Heart right ventricle (tissue), 16 donors: ENCODE results near the gene USH2A. TPM values are rescaled to one million over a fixed set of nuclear protein-coding genes. Genes with fewer than 3 reads are reported as not detected.

ENCODE experiments used
- ATAC-seq, 8 donors: fragments of 200-7000 bp; cut with Tn5 transposase; one replicate each; pipeline ENCODE4 v1.9.1; 2020; ENCODE audit warnings: mild to moderate bottlenecking in 8 of 8, moderate library complexity in 8 of 8, moderate number of reproducible peaks in 1 of 8
- DNase-seq, 2 donors: peaks; one replicate each; pipeline ENCODE4 v3.0.0-alpha.2; 2020
- H3K27ac ChIP-seq, 10 donors: fragments of 200-600 bp; sonication (generic) in 2 of 10; one replicate each; pipeline versions ENCODE4 v1.5.0 to v1.8.0; 2020 to 2022; ENCODE audit warnings: mild to moderate bottlenecking in 3 of 10
- H3K27me3 ChIP-seq, 7 donors: fragments of 200-600 bp; one replicate each; pipeline ENCODE4 v1.8.0; 2021 to 2022; ENCODE audit warnings: mild to moderate bottlenecking in 2 of 7
- H3K36me3 ChIP-seq, 9 donors: fragments of 200-600 bp; sonication (generic) in 1 of 9; one replicate each; pipeline versions ENCODE4 v1.5.0 to v1.8.0; 2020 to 2022; ENCODE audit warnings: mild to moderate bottlenecking in 2 of 9
- H3K4me1 ChIP-seq, 9 donors: fragments of 200-600 bp; sonication (generic) in 1 of 9; one replicate each; pipeline versions ENCODE4 v1.5.0 to v1.8.0; 2020 to 2022; ENCODE audit warnings: mild to moderate bottlenecking in 4 of 9
- H3K4me3 ChIP-seq, 10 donors: fragments of 200-600 bp; sonication (generic) in 2 of 10; one replicate each; pipeline versions ENCODE4 v1.5.0 to v1.8.0; 2020 to 2022; ENCODE audit warnings: mild to moderate bottlenecking in 7 of 10, moderate library complexity in 2 of 10
- H3K9me3 ChIP-seq, 11 donors: fragments of 200-600 bp in 10 of 11; sonication (generic) in 2 of 11; one replicate each; pipeline versions ENCODE4 v1.5.0 to v1.8.0; 2013 to 2022; ENCODE audit warnings: mild to moderate bottlenecking in 2 of 11, control low read depth in 1 of 11, moderate library complexity in 1 of 11
- WGBS, 2 donors: extraction: QIAGEN DNeasy Blood & Tissue Kit; methylation state at CpG; one replicate each; pipeline ENCODE4 v1.1.7; 2013; ENCODE audit warnings: inconsistent platforms in 1 of 2; 5-methylcytosine and 5-hydroxymethylcytosine counted together
- intact Hi-C, 10 donors: fragments of 100-400 bp; cut with DNase I; formaldehyde crosslinking; loops; one replicate each; pipeline versions ENCODE4 v1.11.1 to v1.14.2; 2022
- polyA plus RNA-seq, 2 donors: library from polyadenylated mRNA; stranded (reverse); fragments of 200-250 nt; gene quantifications; one replicate each; pipeline ENCODE4 v1.2.3, GENCODE V29; 2013
- total RNA-seq, 10 donors: library from RNA; stranded (reverse); fragmentation: NEBNext Ultra II Directional in 3 of 10; extraction: Animal tissue kit (Norgen Biotek cat#: 25700) in 3 of 10; gene quantifications; one replicate each; pipeline versions ENCODE4 v1.2.1 to v1.2.4, GENCODE V29; 2021 to 2023
- TF ChIP-seq, protein P1 (sequence below), 9 donors: fragments of 200-600 bp; sonication (generic) in 2 of 9; IDR thresholded peaks; one replicate each; pipeline versions ENCODE4 v1.5.0 to v1.8.0; 2021 to 2022; ENCODE audit warnings: antibody characterized with exemption in 9 of 9, mild to moderate bottlenecking in 5 of 9, moderate library complexity in 1 of 9
- donor health status: Arrhythmogenic right ventricular cardiomyopathy.
- donor health status: ischemic (EF 13 %, LVEDD 7.1; RV severe dilation, severe dysfunction).
- donor health status: healthy with polysubstance abuse.
- donor health status: DM: no; HTN: yes; CAD: no.
- donor health status: DM: no; HTN: no; CAD: no.
- donor health status: ischemic (EF 25% LVEDD 6.9; RV normal size, moderate dysfunction).
- donor health status: ischemic (EF 25% LVEDD 5.7; RV mildly dilated, moderate dysfunction).
- donor health status: healthy.
- donor health status: DM: yes; HTN: yes; CAD: no.
- donor health status: Ischemic cardiomyopathy.
- donor health status: ischemic (EF 35%, LVEDD 5.7; RV mildly dilated, moderate dysfunction).
- donor health status: nonischemic (EF 11% LVEDD 7.7; RV severe dilation, severe dysfunction).
- donor health status: DM: yes; HTN: yes; CAD: no.
- donor health status: PGD.
- donor health status: ischemic (EF 29% LVEDD 5.4; RV normal size, mild dysfunction).
- donor health status: nonischemic (EF 23%, LVEDD 6.1; RV moderate dilation, normal function).

The USH2A gene
- total and polyA plus RNA-seq, 12 donors, result 0.01 to 4.9 (median 3.6) TPM

DNA sequence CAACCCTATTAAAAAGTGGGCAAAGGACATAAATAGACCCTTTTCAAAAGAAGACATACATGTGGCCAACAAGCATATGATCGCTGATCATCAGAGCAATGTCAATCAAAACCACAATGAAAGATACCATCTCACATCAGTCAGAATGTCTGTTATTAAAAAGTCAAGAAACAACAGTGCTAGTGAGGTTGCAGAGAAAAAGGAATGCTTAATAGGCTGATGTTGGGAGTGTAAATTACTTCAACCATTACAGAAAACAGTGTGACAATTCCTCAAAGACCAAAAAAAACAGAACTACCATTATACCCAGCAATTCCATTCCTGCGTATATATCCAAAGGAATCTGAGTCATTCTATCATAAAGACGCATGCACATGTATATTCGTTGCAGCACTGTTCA is 13.2 kb downstream of the USH2A start:
- no peak for ATAC-seq
- WGBS, 2 donors, result 91 to 94% methylated on average over 4 of the region's 4 CpGs

DNA sequence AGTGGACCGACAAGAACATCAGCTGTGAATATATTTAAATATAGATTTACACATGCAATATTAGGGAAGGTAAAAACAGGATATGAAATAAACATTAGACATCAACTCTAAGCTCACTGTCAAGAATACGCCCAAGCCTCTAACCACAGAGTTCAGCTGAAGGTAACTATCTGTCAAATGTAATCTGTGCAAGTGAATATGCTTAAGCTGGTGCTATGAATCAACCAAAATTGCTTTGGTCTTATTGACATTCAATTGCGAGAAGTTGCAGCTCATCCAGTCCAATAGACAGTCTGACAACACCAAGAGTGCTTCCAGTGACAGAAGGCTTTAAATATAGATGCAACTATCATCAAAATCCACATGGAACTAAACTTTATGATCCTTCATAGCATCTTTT is 32.3 kb downstream of the USH2A start:
- Histone ChIP-seq H3K27me3 (no peaks in the 10 kb centered on the region), H3K4me3 (no peak overlapping the region), H3K36me3 (no peaks in the 10 kb centered on the region), H3K9me3 (no peaks in the 10 kb centered on the region), H3K27ac (no peak overlapping the region), H3K4me1 (no peaks in the 10 kb centered on the region)
- DNase-seq, result no peak
- TF ChIP-seq, protein P1, sequence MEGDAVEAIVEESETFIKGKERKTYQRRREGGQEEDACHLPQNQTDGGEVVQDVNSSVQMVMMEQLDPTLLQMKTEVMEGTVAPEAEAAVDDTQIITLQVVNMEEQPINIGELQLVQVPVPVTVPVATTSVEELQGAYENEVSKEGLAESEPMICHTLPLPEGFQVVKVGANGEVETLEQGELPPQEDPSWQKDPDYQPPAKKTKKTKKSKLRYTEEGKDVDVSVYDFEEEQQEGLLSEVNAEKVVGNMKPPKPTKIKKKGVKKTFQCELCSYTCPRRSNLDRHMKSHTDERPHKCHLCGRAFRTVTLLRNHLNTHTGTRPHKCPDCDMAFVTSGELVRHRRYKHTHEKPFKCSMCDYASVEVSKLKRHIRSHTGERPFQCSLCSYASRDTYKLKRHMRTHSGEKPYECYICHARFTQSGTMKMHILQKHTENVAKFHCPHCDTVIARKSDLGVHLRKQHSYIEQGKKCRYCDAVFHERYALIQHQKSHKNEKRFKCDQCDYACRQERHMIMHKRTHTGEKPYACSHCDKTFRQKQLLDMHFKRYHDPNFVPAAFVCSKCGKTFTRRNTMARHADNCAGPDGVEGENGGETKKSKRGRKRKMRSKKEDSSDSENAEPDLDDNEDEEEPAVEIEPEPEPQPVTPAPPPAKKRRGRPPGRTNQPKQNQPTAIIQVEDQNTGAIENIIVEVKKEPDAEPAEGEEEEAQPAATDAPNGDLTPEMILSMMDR (IDR thresholded peaks at IDR 0.05), result no peak
- 76 to 80% methylated on average over 3 of the region's 3 CpGs for WGBS, 2 donors
- intact Hi-C loops, result no loop called here
- no peak for ATAC-seq

More for the DNA sequence above, 13.2 kb downstream of the USH2A start:
- no peaks in the 10 kb centered on the region for H3K4me1 ChIP-seq
- intact Hi-C loops, result no loop called here
- H3K27me3 ChIP-seq, result no peaks in the 10 kb centered on the region
- no peak overlapping the region for H3K4me3 ChIP-seq
- no peaks in the 10 kb centered on the region for H3K36me3 ChIP-seq
- peaks cover 0 to 2% (median 0%) of the 10 kb centered on the region in 11 donors for H3K9me3 ChIP-seq
- no peak overlapping the region for H3K27ac ChIP-seq
- no peak for DNase-seq
- TF ChIP-seq, protein P1 (IDR thresholded peaks at IDR 0.05), result no peak

DNA sequence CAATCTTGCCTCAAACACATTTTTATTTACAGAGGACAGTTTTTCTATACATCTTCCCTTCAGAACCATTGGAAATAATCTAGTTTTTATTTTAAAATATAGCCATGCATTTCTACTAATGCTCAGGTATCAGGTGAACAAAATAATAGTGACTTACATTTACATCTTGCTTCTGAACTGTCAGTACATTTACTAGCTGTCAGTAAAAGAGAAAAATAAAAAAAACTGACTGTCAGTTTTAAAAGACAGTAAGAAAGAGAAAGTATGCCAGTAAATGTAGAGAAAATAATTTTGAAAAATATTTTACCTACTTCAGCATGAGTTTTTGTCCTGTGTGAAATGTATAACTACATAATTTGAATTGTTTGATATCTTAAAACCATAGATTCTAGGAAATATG is 33.5 kb downstream of the USH2A start:
- intact Hi-C loops, result no loop called here
- TF ChIP-seq, protein P1 (IDR thresholded peaks at IDR 0.05), result no peak
- Histone ChIP-seq H3K27me3 (no peaks in the 10 kb centered on the region), H3K27ac (no peak overlapping the region), H3K9me3 (no peaks in the 10 kb centered on the region), H3K36me3 (no peaks in the 10 kb centered on the region), H3K4me3 (no peak overlapping the region), H3K4me1 (no peaks in the 10 kb centered on the region)
- ATAC-seq (no peak), DNase-seq (no peak)

DNA sequence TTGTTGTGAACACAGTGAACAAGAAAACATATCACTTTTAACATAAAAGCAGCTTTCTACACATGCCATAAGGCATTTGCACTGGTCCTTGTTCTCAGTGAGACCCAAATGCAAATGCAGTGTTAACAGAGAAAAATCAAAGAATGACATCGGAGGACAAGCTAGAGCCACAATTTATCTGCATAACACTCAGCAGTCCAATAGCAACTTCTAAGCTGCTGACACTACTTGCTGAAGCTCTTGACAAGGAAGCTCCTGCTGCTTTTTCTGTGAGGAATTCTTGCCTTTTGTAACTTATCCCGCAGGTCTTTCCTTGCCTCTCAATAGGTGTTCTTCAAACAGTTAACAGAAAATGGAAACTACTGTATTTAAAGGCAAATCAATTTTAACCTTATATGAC is 34.7 kb downstream of the USH2A start:
- H3K4me3 ChIP-seq, result no peak overlapping the region
- intact Hi-C loops, result no loop called here
- H3K27ac ChIP-seq, result no peak overlapping the region
- H3K36me3 ChIP-seq, result no peaks in the 10 kb centered on the region
- no peaks in the 10 kb centered on the region for H3K9me3 ChIP-seq
- TF ChIP-seq, protein P1 (IDR thresholded peaks at IDR 0.05), result no peak
- DNase-seq (no peak), ATAC-seq (no peak)
- 22 to 34% methylated on average over 2 of the region's 2 CpGs for WGBS, 2 donors
- no peaks in the 10 kb centered on the region for H3K27me3 ChIP-seq
- H3K4me1 ChIP-seq, result no peaks in the 10 kb centered on the region

DNA sequence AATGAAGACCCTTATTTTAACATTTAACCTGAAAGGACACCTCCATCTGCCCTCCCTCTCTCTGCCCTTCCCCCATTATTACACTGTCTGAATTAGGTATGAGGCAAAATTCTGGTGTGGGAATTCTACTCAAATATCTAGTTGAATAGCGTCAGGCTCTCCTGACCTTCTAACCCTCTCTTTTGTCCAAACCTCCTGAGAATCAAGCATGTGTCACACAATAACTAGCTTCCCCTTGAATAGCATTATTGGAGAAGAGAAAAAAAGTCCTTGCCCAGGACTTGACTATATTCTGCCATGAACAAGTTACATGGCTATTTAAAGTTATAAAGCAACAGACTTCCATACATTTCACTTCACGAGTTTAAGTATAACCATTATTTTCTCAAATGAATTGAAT is 35.5 kb downstream of the USH2A start:
- Histone ChIP-seq H3K9me3 (no peaks in the 10 kb centered on the region), H3K4me3 (no peak overlapping the region), H3K27me3 (no peaks in the 10 kb centered on the region), H3K4me1 (no peaks in the 10 kb centered on the region), H3K27ac (no peak overlapping the region), H3K36me3 (no peaks in the 10 kb centered on the region)
- ATAC-seq (no peak), DNase-seq (no peak)
- 65 to 67% methylated on average over 2 of the region's 2 CpGs for WGBS, 2 donors
- intact Hi-C loops, result no loop called here
- TF ChIP-seq, protein P1 (IDR thresholded peaks at IDR 0.05), result no peak
